ENCODE results near the gene GPR42. TPM values are rescaled to one million over a fixed set of nuclear protein-coding genes. Genes with fewer than 3 reads are reported as not detected.

Gene GPR42
- total RNA-seq, 4 donors from 2014 or later = not detected

- WGBS, 2 donors = 48 to 49% methylated on average over 11 of the region's 11 CpGs
- no peak for DNase-seq (ENCODE audit: low spot score in 2 of 2)
- no peak overlapping the region for H3K4me3 ChIP-seq (ENCODE audit: low read depth, poor library complexity, severe bottlenecking)
- intact Hi-C loops (cut with DNase I; ENCODE audit: low total_unique reads) = no loop called here
- no peak for TF ChIP-seq CTCF (IDR thresholded peaks at IDR 0.05)
- TF ChIP-seq POLR2A (IDR thresholded peaks at IDR 0.05) = no peak
These were observed 34.2 kb downstream of the GPR42 start for GRCh38 chr19:35404879-35405622.

DNA sequence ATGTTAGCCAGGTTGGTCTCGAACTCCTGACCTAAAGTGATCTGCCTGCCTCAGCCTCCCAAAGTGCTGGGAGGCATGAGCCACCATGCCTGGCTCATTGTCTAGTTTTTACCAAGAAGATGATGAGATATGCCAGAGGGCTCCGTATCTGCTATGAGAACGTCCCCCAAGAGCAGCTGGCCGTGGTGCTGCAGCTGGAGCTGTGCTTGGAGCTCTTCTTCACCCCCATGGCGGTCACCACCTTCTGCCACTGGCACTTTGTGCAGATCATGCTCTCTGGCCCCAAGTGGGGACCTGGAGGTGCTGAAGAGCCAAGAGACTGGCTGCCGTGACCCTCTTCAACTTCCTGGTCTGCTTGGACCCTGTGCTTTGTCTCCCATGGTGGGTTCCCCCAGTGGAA is 36.8 kb downstream of the GPR42 start:
- no peak for DNase-seq (ENCODE audit: low spot score in 2 of 2)
- TF ChIP-seq POLR2A (IDR thresholded peaks at IDR 0.05) = no peak
- TF ChIP-seq CTCF (IDR thresholded peaks at IDR 0.05) = no peak
- 74 to 79% methylated on average over 6 of the region's 6 CpGs for WGBS, 2 donors

DNA sequence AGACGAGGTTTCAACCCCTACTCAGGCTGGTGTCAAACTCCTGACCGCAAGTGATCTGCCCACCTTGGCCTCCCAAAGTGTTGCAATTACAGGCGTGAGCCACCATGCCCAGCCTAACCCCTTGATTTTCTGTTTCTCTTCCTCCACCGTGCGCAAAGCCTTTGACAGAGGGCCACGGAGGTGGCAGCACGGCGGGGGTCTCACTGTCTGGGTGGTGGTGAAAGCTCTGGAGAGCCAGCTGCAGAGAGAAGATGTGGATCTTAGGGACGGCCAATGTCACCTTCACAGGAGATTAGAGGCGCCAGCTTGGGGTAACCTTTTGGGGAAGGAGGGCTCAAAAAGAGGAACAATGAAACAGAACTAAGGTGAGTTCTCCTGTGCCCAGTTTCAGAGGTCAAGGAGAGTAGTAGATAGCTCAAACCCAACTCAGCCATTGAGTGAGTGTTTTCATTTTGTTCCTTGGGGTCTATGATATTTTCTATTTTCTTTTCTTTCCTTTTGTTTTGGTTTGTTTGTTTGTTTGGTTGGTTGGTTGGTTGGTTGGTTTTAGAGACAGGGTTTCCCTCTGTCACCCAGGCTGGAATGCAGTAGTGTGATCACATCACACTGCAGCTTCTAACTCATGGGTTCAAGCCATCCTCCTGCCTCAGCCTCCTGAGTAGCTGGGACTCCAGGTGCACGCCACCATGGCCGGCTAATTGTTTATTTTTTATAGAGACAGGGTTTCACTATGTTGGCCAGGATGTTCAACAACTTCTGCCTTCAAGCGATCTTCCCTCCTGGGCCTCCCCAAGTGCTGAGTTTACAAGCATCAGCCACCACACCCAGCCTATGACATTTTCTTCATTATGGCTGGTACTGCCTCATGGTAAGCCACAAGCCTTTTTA is 37.7 kb downstream of the GPR42 start:
- 83 to 89% methylated on average over 13 of the region's 13 CpGs for WGBS, 2 donors
- no peak overlapping the region for H3K4me3 ChIP-seq (ENCODE audit: low read depth, poor library complexity, severe bottlenecking)
- TF ChIP-seq CTCF (IDR thresholded peaks at IDR 0.05) (no peak), POLR2A (IDR thresholded peaks at IDR 0.05) (no peak)
- DNase-seq (ENCODE audit: low spot score in 2 of 2) = no peak
- intact Hi-C loops (cut with DNase I; ENCODE audit: low total_unique reads) = no loop called here

More for the DNA sequence above, 36.8 kb downstream of the GPR42 start:
- no peak overlapping the region for H3K4me3 ChIP-seq (ENCODE audit: low read depth, poor library complexity, severe bottlenecking)
- intact Hi-C loops (cut with DNase I; ENCODE audit: low total_unique reads) = no loop called here

- TF ChIP-seq POLR2A (IDR thresholded peaks at IDR 0.05) = no peak
- no peak for TF ChIP-seq CTCF (IDR thresholded peaks at IDR 0.05)
- H3K4me3 ChIP-seq (ENCODE audit: low read depth, poor library complexity, severe bottlenecking) = no peak overlapping the region
- WGBS, 2 donors = 77 to 82% methylated on average over 5 of the region's 5 CpGs
- intact Hi-C loops (cut with DNase I; ENCODE audit: low total_unique reads) = no loop called here
- DNase-seq (ENCODE audit: low spot score in 2 of 2) = no peak
These were observed 38.3 kb downstream of the GPR42 start for GRCh38 chr19:35409191-35409590.

GRCh38 chr19:35410487-35410886 is 39.6 kb downstream of the GPR42 start:
- WGBS, 2 donors = 78 to 85% methylated on average over 5 of the region's 5 CpGs
- no peak overlapping the region for H3K4me3 ChIP-seq (ENCODE audit: low read depth, poor library complexity, severe bottlenecking)
- no peak for TF ChIP-seq POLR2A (IDR thresholded peaks at IDR 0.05)
- TF ChIP-seq CTCF (IDR thresholded peaks at IDR 0.05) = no peak
- intact Hi-C loops (cut with DNase I; ENCODE audit: low total_unique reads) = no loop called here
- no peak for DNase-seq (ENCODE audit: low spot score in 2 of 2)
